Measurements from ENCODE around the gene TNFRSF4. TPM values are rescaled to one million over a fixed set of nuclear protein-coding genes. Genes with fewer than 3 reads are reported as not detected.
A peak's percentile ranks its signal among the peaks of the same experiment; 100 is the strongest.

TNFRSF4 gene
- total RNA-seq, 3 donors from 2014 or later (not counting 1 experiment from before 2014, with no cell fraction given) = 14.3 to 26.5 (median 15.7) TPM

DNA sequence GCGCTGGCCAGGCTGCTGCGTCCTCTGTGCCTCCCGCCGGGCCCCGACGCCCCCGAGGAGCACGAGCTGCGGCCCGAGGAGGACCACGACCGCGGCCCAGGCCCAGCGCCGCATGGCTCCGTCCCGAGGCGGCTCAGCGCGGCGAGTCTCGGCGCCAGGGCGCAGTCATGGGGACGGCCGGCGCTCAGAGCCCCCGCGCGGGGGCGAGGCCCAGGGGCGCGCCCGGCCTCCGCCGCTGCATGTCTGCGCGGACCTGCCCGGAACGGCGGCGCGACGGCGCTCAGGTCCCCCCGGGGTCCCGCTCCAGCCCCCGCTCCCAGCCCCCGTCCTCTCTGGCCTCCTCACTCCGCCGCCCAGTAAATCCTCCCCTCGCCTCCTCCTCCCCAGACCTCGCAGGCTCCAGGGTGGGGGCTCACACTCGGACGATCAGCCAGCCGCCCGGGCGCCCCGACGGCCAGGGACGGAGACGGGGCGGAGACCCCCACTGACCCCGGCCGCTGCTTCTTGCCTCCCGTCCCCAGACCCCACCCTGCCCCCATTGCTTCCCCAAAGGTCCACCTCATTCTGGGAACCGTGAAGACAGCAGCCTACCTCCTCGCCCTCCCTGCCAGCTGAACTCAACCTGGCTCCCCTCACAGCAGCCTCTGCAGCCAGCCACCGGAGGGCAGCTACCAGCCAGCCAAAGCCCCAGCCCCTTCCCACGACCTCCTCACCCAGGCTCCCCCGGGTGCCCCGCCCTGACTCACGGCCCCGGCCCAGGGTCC lies 32.8 kb upstream of the TNFRSF4 start, which contains the start of gene C1QTNF12:
Gene C1QTNF12, minus strand, starts transcription at position 146 of the 764 bp plus-strand sequence. Its CDS starts 32 bp downstream, at position 114.
- 6% methylated on average over 74 of the region's 74 CpGs for WGBS (ENCODE audit: insufficient coverage)
- Mint-ChIP-seq H3K9me3 (no peaks in the 10 kb centered on the region), H3K36me3 (no peaks in the 10 kb centered on the region), H3K27ac (no peak within 1 kb of the TSS), H3K4me3 (no peak within 1 kb of the TSS), H3K4me1 (peaks cover 0 to 11% of the 10 kb centered on the region in 2 donors), H3K27me3 (ENCODE audit: low read depth in 2 of 2) (no peaks in the 10 kb centered on the region)
- TF ChIP-seq, protein P1, sequence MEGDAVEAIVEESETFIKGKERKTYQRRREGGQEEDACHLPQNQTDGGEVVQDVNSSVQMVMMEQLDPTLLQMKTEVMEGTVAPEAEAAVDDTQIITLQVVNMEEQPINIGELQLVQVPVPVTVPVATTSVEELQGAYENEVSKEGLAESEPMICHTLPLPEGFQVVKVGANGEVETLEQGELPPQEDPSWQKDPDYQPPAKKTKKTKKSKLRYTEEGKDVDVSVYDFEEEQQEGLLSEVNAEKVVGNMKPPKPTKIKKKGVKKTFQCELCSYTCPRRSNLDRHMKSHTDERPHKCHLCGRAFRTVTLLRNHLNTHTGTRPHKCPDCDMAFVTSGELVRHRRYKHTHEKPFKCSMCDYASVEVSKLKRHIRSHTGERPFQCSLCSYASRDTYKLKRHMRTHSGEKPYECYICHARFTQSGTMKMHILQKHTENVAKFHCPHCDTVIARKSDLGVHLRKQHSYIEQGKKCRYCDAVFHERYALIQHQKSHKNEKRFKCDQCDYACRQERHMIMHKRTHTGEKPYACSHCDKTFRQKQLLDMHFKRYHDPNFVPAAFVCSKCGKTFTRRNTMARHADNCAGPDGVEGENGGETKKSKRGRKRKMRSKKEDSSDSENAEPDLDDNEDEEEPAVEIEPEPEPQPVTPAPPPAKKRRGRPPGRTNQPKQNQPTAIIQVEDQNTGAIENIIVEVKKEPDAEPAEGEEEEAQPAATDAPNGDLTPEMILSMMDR (IDR thresholded peaks at IDR 0.05) = no peak
- Histone ChIP-seq H3K36me3 (ENCODE audit: control insufficient read depth, insufficient read depth, low read length) (no peaks in the 10 kb centered on the region), H3K27ac (ENCODE audit: low read length) (no peak within 1 kb of the TSS), H3K27me3 (ENCODE audit: control insufficient read depth, insufficient read depth, low read length) (peaks cover 13% of the 10 kb centered on the region), H3K4me1 (ENCODE audit: control insufficient read depth, insufficient read depth, low read length) (peaks cover 19% of the 10 kb centered on the region), H3K4me3 (ENCODE audit: low read length) (no peak within 1 kb of the TSS), H3K9me3 (ENCODE audit: control insufficient read depth, insufficient read depth, low read length) (no peaks in the 10 kb centered on the region)
- no peak for DNase-seq
- intact Hi-C loops (cut with micrococcal nuclease) = no loop called here
- ATAC-seq = peak in 1 of 3 donors; percentile 23

GRCh38 chr1:1245817-1246576 lies 32.0 kb upstream of the TNFRSF4 start:
- Histone ChIP-seq H3K27me3 (ENCODE audit: control insufficient read depth, insufficient read depth, low read length) (peaks cover 13% of the 10 kb centered on the region), H3K4me3 (ENCODE audit: low read length) (no peak overlapping the region), H3K9me3 (ENCODE audit: control insufficient read depth, insufficient read depth, low read length) (no peaks in the 10 kb centered on the region), H3K4me1 (ENCODE audit: control insufficient read depth, insufficient read depth, low read length) (peaks cover 13% of the 10 kb centered on the region), H3K36me3 (ENCODE audit: control insufficient read depth, insufficient read depth, low read length) (no peaks in the 10 kb centered on the region), H3K27ac (ENCODE audit: low read length) (no peak overlapping the region)
- no peaks in the 10 kb centered on the region for H3K9me3 Mint-ChIP-seq
- no peak for DNase-seq
- no peak overlapping the region for H3K27ac Mint-ChIP-seq
- intact Hi-C loops (cut with micrococcal nuclease) = no loop called here
- no peaks in the 10 kb centered on the region for H3K27me3 Mint-ChIP-seq (ENCODE audit: low read depth in 2 of 2)
- H3K36me3 Mint-ChIP-seq = no peaks in the 10 kb centered on the region
- WGBS (ENCODE audit: insufficient coverage) = 37% methylated on average over 45 of the region's 45 CpGs
- ATAC-seq = no peak
- H3K4me1 Mint-ChIP-seq = peaks cover 0 to 8% of the 10 kb centered on the region in 2 donors
- H3K4me3 Mint-ChIP-seq = no peak overlapping the region
- TF ChIP-seq, protein P1 (IDR thresholded peaks at IDR 0.05) = no peak

- ATAC-seq = no peak
- intact Hi-C loops (cut with micrococcal nuclease) = no loop called here
Measured at GRCh38 chr1:1245178-1245816, 31.3 kb upstream of the TNFRSF4 start.

More at GRCh38 chr1:1245178-1245816, 31.3 kb upstream of the TNFRSF4 start:
- no peak for DNase-seq
- H3K4me1 Mint-ChIP-seq = peaks cover 0 to 4% of the 10 kb centered on the region in 2 donors
- H3K4me1 ChIP-seq (ENCODE audit: control insufficient read depth, insufficient read depth, low read length) = peaks cover 6% of the 10 kb centered on the region
- H3K36me3 Mint-ChIP-seq = no peaks in the 10 kb centered on the region
- H3K4me3 Mint-ChIP-seq = no peak overlapping the region
- no peak overlapping the region for H3K27ac Mint-ChIP-seq
- no peaks in the 10 kb centered on the region for H3K27me3 Mint-ChIP-seq (ENCODE audit: low read depth in 2 of 2)
- WGBS (ENCODE audit: insufficient coverage) = 82% methylated on average over 22 of the region's 23 CpGs
- no peaks in the 10 kb centered on the region for H3K9me3 ChIP-seq (ENCODE audit: control insufficient read depth, insufficient read depth, low read length)
- H3K27me3 ChIP-seq (ENCODE audit: control insufficient read depth, insufficient read depth, low read length) = peaks cover 13% of the 10 kb centered on the region
- TF ChIP-seq, protein P1 (IDR thresholded peaks at IDR 0.05) = no peak
- H3K9me3 Mint-ChIP-seq = no peaks in the 10 kb centered on the region
- H3K4me3 ChIP-seq (ENCODE audit: low read length) = no peak overlapping the region
- H3K27ac ChIP-seq (ENCODE audit: low read length) = no peak overlapping the region
- no peaks in the 10 kb centered on the region for H3K36me3 ChIP-seq (ENCODE audit: control insufficient read depth, insufficient read depth, low read length)
